PC-9 (cell line): ENCODE results near the gene ZBTB22.

ENCODE experiments used
- CTCF ChIP-seq: fragments of 200-600 bp; sonication (generic); conservative IDR thresholded peaks from 2 replicates; pipeline ENCODE4 v1.6.1; 2017; ENCODE audit warnings: mixed run types, antibody characterized with exemption, mild to moderate bottlenecking, moderate library complexity
- EZH2 ChIP-seq: fragments of 200-600 bp; sonication (generic); IDR thresholded peaks from 2 replicates; pipeline ENCODE4 v1.8.0; 2017; ENCODE audit warnings: antibody characterized with exemption, low read depth

GRCh38 chr6:33333666-33334065, 16.1 kb upstream of the ZBTB22 start:
- no peak for TF ChIP-seq CTCF
- TF ChIP-seq EZH2: no peak
